Suppressor macrophage treated with lipopolysaccharide for 1 hour (primary cell): ENCODE results near the gene SUZ12.
"Not testable (repeated sequence)": the region's sequence is repeated elsewhere in the genome, so short reads cannot be mapped to it uniquely, and the experiment has no call there.

Experiments used
- DNase-seq, 3 donors: peaks; one replicate each; pipeline ENCODE4 v3.0.0-alpha.2; 2020 to 2022

Gene SUZ12

DNA sequence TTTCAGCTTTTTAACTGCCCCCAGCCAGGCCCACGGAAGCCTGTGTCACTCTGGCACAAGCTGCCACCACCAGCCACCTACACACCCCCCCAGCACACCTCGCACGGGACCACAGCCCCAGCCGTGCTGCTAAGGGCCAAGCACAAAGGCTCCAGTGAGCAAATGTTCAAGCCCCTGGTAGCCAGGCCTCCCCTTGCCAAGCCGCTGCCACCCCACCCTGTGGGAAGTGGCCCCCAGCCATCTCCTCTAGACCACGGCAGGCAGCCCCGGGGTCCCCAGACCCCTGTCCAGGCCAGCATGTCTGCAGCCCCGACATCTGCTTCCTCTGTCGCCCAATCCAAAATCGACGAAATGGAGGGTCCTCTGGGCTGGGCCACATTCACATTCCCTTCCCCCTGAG, 105.5 kb downstream of the SUZ12 start:
- DNase-seq = not testable (repeated sequence)

DNA sequence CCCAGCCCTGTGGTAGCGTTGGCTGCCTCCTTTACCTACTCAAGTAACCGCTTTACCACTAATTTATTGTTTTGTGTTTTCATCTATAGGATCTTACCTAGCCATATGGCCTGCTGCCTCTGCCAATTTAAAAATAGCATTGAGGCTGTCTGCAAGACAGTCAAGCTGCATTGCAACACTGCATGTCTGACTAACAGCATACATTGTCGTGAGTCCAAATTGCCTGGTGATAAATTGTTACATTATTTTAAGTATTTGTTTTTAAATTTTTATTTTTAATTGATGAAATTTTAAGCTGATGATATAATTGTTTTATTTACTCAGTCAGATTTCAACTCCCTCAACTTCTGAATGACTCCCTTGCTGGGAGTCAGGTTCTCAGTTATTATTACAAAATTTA, 108.8 kb downstream of the SUZ12 start:
- DNase-seq = not testable (repeated sequence)

DNA sequence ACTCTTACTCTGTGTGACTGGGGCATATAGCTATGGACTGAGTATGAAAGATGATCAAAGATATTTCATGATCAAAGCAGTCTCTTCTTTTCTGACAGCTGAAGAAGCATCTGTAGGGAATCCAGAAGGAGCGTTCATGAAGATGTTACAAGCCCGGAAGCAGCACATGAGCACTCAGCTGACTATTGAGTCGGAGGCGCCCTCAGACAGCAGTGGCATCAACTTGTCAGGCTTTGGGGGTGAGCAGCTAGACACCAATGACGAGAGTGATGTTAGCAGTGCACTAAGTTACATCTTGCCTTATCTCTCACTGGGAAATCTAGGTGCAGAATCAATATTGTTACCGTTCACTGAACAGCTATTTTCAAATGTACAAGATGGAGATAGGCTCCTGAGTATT, 110.9 kb downstream of the SUZ12 start:
- DNase-seq = not testable (repeated sequence)
